IMR-90 (cell line): ENCODE measurements around the gene RFTN1.

Source experiments
- CTCF ChIP-seq: conservative IDR thresholded peaks from 2 replicates; pipeline ENCODE4 v1.5.1; 2012; ENCODE audit warnings: mild to moderate bottlenecking, low read depth, low read length, improper control_type of control experiment
- ELK1 ChIP-seq: fragments of 150-350 bp; IDR thresholded peaks from 2 replicates; pipeline ENCODE4 v1.6.1; 2016; ENCODE audit warnings: low read depth, mild to moderate bottlenecking, low read length, moderate library complexity, borderline replicate concordance
- POLR2A ChIP-seq: IDR thresholded peaks from 2 replicates; pipeline ENCODE4 v1.6.1; 2012; ENCODE audit warnings: mild to moderate bottlenecking, low read depth, low read length

- TF ChIP-seq CTCF (no peak), ELK1 (no peak), POLR2A (no peak)
Observed at GRCh38 chr3:16380421-16380820, 133.1 kb downstream of the RFTN1 start.
